ENCODE measurements around the gene TMEM106C. TPM values are rescaled to one million over a fixed set of nuclear protein-coding genes. Genes with fewer than 3 reads are reported as not detected.

TMEM106C gene
- total RNA-seq, 4 donors from 2014 or later, result 40.9 to 56.7 (median 42.3) TPM

GRCh38 chr12:47992776-47993175, 29.4 kb downstream of the TMEM106C start:
- WGBS, 2 donors, result 91 to 97% methylated on average over 10 of the region's 10 CpGs
- H3K4me3 ChIP-seq (ENCODE audit: low read depth, poor library complexity, severe bottlenecking), result no peak overlapping the region
- intact Hi-C loops (cut with DNase I; ENCODE audit: low total_unique reads), result no loop called here
- DNase-seq (ENCODE audit: low spot score in 2 of 2), result no peak
- TF ChIP-seq POLR2A (IDR thresholded peaks at IDR 0.05) (no peak), CTCF (IDR thresholded peaks at IDR 0.05) (no peak)

- intact Hi-C loops (cut with DNase I; ENCODE audit: low total_unique reads), result no loop called here
- no peak overlapping the region for H3K4me3 ChIP-seq (ENCODE audit: low read depth, poor library complexity, severe bottlenecking)
- 87 to 99% methylated on average over 5 of the region's 5 CpGs for WGBS, 2 donors
- TF ChIP-seq CTCF (IDR thresholded peaks at IDR 0.05) (no peak), POLR2A (IDR thresholded peaks at IDR 0.05) (no peak)
- no peak for DNase-seq (ENCODE audit: low spot score in 2 of 2)
Observed at GRCh38 chr12:47993491-47993890, 30.1 kb downstream of the TMEM106C start.

- TF ChIP-seq CTCF (IDR thresholded peaks at IDR 0.05) (no peak), POLR2A (IDR thresholded peaks at IDR 0.05) (no peak)
- intact Hi-C loops (cut with DNase I; ENCODE audit: low total_unique reads), result no loop called here
- no peak overlapping the region for H3K4me3 ChIP-seq (ENCODE audit: low read depth, poor library complexity, severe bottlenecking)
- DNase-seq (ENCODE audit: low spot score in 2 of 2), result no peak
- WGBS, 2 donors, result 50 to 69% methylated on average over 4 of the region's 4 CpGs
Observed at GRCh38 chr12:47995981-47996401, 32.6 kb downstream of the TMEM106C start.

- 68 to 77% methylated on average over 3 of the region's 3 CpGs for WGBS, 2 donors
- no peak for TF ChIP-seq POLR2A (IDR thresholded peaks at IDR 0.05)
- TF ChIP-seq CTCF (IDR thresholded peaks at IDR 0.05), result no peak
- H3K4me3 ChIP-seq (ENCODE audit: low read depth, poor library complexity, severe bottlenecking), result no peak overlapping the region
- no peak for DNase-seq (ENCODE audit: low spot score in 2 of 2)
- intact Hi-C loops (cut with DNase I; ENCODE audit: low total_unique reads), result no loop called here
Observed at GRCh38 chr12:47997321-47997720, 33.9 kb downstream of the TMEM106C start.

GRCh38 chr12:47999816-48000215, 36.4 kb downstream of the TMEM106C start:
- WGBS, 2 donors, result 64 to 71% methylated on average over 9 of the region's 9 CpGs
- no peak overlapping the region for H3K4me3 ChIP-seq (ENCODE audit: low read depth, poor library complexity, severe bottlenecking)
- intact Hi-C loops (cut with DNase I; ENCODE audit: low total_unique reads), result no loop called here
- peak in 1 of 2 donors; percentile 74 for DNase-seq (ENCODE audit: low spot score in 2 of 2)
- no peak for TF ChIP-seq POLR2A (IDR thresholded peaks at IDR 0.05)
- TF ChIP-seq CTCF (IDR thresholded peaks at IDR 0.05), result no peak

GRCh38 chr12:48000878-48001504, 37.6 kb downstream of the TMEM106C start:
- TF ChIP-seq POLR2A (IDR thresholded peaks at IDR 0.05) (no peak), CTCF (IDR thresholded peaks at IDR 0.05) (no peak)
- intact Hi-C loops (cut with DNase I; ENCODE audit: low total_unique reads), result no loop called here
- peak; percentile 32 to 87 for DNase-seq (ENCODE audit: low spot score in 2 of 2)
- no peak overlapping the region for H3K4me3 ChIP-seq (ENCODE audit: low read depth, poor library complexity, severe bottlenecking)
- WGBS, 2 donors, result 8 to 10% methylated on average over 18 of the region's 18 CpGs
